HepG2 (cell line): ENCODE data around the gene SLC5A5. TPM values are rescaled to one million over a fixed set of nuclear protein-coding genes. Genes with fewer than 3 reads are reported as not detected.

Experiments used
- CREB1 ChIP-seq, 2 experiments: fragments of 450-650 bp in 1 of 2; IDR thresholded peaks; 2 replicates each; pipeline ENCODE4 v1.6.1; 2016 to 2017; ENCODE audit warnings: control low read depth in 1 of 2, mild to moderate bottlenecking in 1 of 2, missing compliant biosample characterization in 1 of 2, missing genetic modification characterization in 1 of 2
- DNMT1 ChIP-seq: sonication (generic); formaldehyde crosslinking; IDR thresholded peaks from 2 replicates; pipeline ENCODE4 v1.5.1; 2020; ENCODE audit warnings: mild to moderate bottlenecking, missing genetic modification reagents
- ERF ChIP-seq: IDR thresholded peaks from 2 replicates; pipeline ENCODE4 v1.6.1; 2018; ENCODE audit warnings: missing biosample characterization, missing genetic modification reagents
- FOXA3 ChIP-seq: IDR thresholded peaks from 2 replicates; pipeline ENCODE4 v1.6.1; 2016; ENCODE audit warnings: missing genetic modification reagents, missing compliant biosample characterization
- GABPB1 ChIP-seq: IDR thresholded peaks from 2 replicates; pipeline ENCODE4 v1.6.1; 2016; ENCODE audit warnings: mild to moderate bottlenecking, missing genetic modification reagents, moderate library complexity, missing compliant biosample characterization
- HMGXB4 ChIP-seq, 2 experiments: sonication (generic) in 1 of 2; formaldehyde crosslinking in 1 of 2; IDR thresholded peaks; 2 replicates each; pipeline versions ENCODE4 v1.4.0 to v1.6.1; 2018 to 2020; ENCODE audit warnings: missing genetic modification reagents in 2 of 2, borderline replicate concordance in 1 of 2, low read depth in 1 of 2, mild to moderate bottlenecking in 1 of 2, missing biosample characterization in 1 of 2
- HOXA3 ChIP-seq: sonication (generic); formaldehyde crosslinking; IDR thresholded peaks from 2 replicates; pipeline ENCODE4 v1.5.0; 2020; ENCODE audit warnings: missing genetic modification reagents
- PLRG1 ChIP-seq: fragments of 450-650 bp; conservative IDR thresholded peaks from 2 replicates; pipeline ENCODE4 v1.6.1; 2016
- RXRB ChIP-seq: IDR thresholded peaks from 2 replicates; pipeline ENCODE4 v1.6.1; 2016; ENCODE audit warnings: borderline replicate concordance, missing genetic modification reagents, missing compliant biosample characterization
- SAP130 ChIP-seq: IDR thresholded peaks from 2 replicates; pipeline ENCODE4 v1.6.1; 2016; ENCODE audit warnings: low read depth
- SMAD3 ChIP-seq: sonication (generic); formaldehyde crosslinking; IDR thresholded peaks from 2 replicates; pipeline ENCODE4 v1.4.0; 2020; ENCODE audit warnings: missing genetic modification reagents
- TBX2 ChIP-seq: sonication (generic); formaldehyde crosslinking; IDR thresholded peaks from 2 replicates; pipeline ENCODE4 v1.5.0; 2020; ENCODE audit warnings: missing genetic modification reagents, mild to moderate bottlenecking, borderline replicate concordance
- XRCC5 ChIP-seq: fragments of 200-400 bp; formaldehyde crosslinking; optimal IDR thresholded peaks from 2 replicates; pipeline ENCODE3; 2017; ENCODE audit warnings: mild to moderate bottlenecking, low read length
- ZBTB33 ChIP-seq: sonication (generic); formaldehyde crosslinking; IDR thresholded peaks from 2 replicates; pipeline ENCODE4 v1.4.0; 2020; ENCODE audit warnings: missing genetic modification reagents
- ZMYM2 ChIP-seq: sonication (generic); formaldehyde crosslinking; IDR thresholded peaks from 2 replicates; pipeline ENCODE4 v1.8.0; 2022; ENCODE audit warnings: mild to moderate bottlenecking, missing genetic modification reagents
- ZNF496 ChIP-seq: sonication (generic); formaldehyde crosslinking; IDR thresholded peaks from 2 replicates; pipeline ENCODE4 v1.8.1; 2023; ENCODE audit warnings: mild to moderate bottlenecking, moderate library complexity, missing genetic modification reagents; ENCODE audit not compliant: insufficient replicate concordance
- ZNF501 ChIP-seq: sonication (generic); formaldehyde crosslinking; IDR thresholded peaks from 2 replicates; pipeline ENCODE4 v1.5.1; 2020; ENCODE audit warnings: mild to moderate bottlenecking, moderate library complexity, missing genetic modification reagents
- ZNF563 ChIP-seq: sonication (generic); formaldehyde crosslinking; IDR thresholded peaks from 2 replicates; pipeline ENCODE4 v1.8.0; 2022; ENCODE audit warnings: mild to moderate bottlenecking, moderate library complexity, missing genetic modification reagents
- ZNF614 ChIP-seq: IDR thresholded peaks from 2 replicates; pipeline ENCODE4 v1.6.1; 2018; ENCODE audit warnings: missing biosample characterization, missing genetic modification reagents, inconsistent platforms, borderline replicate concordance
- ZSCAN21 ChIP-seq: sonication (generic); formaldehyde crosslinking; IDR thresholded peaks from 2 replicates; pipeline ENCODE4 v1.8.0; 2022; ENCODE audit warnings: mild to moderate bottlenecking, missing genetic modification reagents, moderate library complexity, borderline replicate concordance
- polyA plus RNA-seq, 8 experiments: library from polyadenylated mRNA; depleted of rRNA in 3 of 8; stranded (reverse) in 7 of 8; unstranded in 1 of 8; fragments of >200 nt; fragmentation: Illumina TruSeq in 4 of 8; extraction: Trizol in 4 of 8; gene quantifications; 2 replicates each; pipeline versions ENCODE4 v1.2.1 to v1.2.3, GENCODE V29; 2011 to 2016; ENCODE audit warnings: low read depth in 4 of 8, missing spikeins in 1 of 8, mixed read lengths in 1 of 8; ENCODE audit not compliant: insufficient read depth in 1 of 8
- total RNA-seq, 5 experiments: library from RNA; depleted of rRNA; stranded (reverse); fragments of >200 nt; fragmentation: Illumina TruSeq; extraction: Trizol; gene quantifications; 2 replicates each; pipeline ENCODE4 v1.2.3, GENCODE V29; 2016; ENCODE audit warnings: low read depth in 1 of 5
- TF ChIP-seq, protein P1 (sequence below): sonication (generic); formaldehyde crosslinking; IDR thresholded peaks from 2 replicates; pipeline ENCODE4 v1.4.0; 2020; ENCODE audit warnings: low read depth, missing genetic modification reagents

The SLC5A5 gene
- total and polyA plus RNA-seq, 2 of the 13 experiments (the other 11 are each of a cell fraction or from before 2014, with no cell fraction given) = not detected

DNA sequence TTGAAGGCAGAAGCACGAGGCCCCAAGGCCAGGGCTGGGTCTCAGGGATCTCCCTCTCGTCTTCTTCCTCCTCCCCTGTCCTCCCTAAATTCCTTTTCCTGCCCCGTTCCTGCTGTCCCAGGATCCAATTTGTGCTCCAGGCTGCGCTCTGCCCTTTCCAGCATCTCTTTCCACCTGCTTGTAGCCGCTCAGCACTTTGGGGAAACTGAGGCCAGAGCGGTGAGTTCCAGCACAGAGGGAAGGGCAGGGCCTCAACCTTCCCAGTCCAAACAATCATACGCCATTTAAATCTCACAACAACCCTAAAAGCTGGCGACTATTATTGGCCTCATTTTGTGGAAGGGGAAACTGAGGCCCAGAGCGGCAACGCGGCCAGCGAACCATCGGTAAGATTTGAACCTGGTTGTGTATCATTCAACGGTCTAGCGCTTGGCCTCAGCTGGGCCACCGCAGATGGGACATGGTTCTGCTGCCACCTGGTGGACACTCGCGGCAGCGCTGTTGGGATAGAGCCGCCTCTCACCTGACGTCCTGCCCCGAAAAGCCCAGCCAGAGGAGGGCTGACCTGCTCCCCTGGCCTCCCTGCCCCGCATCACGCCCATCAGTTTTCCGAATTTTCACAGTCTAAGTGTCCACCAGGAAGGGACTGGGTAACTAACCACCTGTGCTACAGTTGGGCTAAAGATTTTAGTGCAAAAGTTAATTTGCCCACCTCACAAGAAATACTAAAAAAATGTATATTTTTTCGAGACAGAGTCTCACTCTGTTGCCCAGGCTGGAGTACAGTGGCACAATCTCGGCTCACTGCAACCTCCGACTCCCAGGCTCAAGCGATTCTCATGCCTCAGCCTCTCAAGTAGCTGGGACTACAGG, 16.2 kb upstream of the SLC5A5 start (continued):
- TF ChIP-seq SMAD3 (CRISPR knock-in tag) = 0 out of 2 replicates have a peak, but pooled peaks have one; percentile 62
- TF ChIP-seq CREB1 (IDR thresholded peaks at IDR 0.05) = no peak
- no peak for TF ChIP-seq CREB1 (CRISPR knock-in tag; IDR thresholded peaks at IDR 0.05)
- TF ChIP-seq XRCC5 = peak; percentile 61
- TF ChIP-seq, protein P1, sequence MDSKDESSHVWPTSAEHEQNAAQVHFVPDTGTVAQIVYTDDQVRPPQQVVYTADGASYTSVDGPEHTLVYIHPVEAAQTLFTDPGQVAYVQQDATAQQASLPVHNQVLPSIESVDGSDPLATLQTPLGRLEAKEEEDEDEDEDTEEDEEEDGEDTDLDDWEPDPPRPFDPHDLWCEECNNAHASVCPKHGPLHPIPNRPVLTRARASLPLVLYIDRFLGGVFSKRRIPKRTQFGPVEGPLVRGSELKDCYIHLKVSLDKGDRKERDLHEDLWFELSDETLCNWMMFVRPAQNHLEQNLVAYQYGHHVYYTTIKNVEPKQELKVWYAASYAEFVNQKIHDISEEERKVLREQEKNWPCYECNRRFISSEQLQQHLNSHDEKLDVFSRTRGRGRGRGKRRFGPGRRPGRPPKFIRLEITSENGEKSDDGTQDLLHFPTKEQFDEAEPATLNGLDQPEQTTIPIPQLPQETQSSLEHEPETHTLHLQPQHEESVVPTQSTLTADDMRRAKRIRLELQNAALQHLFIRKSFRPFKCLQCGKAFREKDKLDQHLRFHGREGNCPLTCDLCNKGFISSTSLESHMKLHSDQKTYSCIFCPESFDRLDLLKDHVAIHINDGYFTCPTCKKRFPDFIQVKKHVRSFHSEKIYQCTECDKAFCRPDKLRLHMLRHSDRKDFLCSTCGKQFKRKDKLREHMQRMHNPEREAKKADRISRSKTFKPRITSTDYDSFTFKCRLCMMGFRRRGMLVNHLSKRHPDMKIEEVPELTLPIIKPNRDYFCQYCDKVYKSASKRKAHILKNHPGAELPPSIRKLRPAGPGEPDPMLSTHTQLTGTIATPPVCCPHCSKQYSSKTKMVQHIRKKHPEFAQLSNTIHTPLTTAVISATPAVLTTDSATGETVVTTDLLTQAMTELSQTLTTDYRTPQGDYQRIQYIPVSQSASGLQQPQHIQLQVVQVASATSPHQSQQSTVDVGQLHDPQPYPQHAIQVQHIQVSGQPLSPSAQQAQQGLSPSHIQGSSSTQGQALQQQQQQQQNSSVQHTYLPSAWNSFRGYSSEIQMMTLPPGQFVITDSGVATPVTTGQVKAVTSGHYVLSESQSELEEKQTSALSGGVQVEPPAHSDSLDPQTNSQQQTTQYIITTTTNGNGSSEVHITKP = no peak
- no peak for TF ChIP-seq ZBTB33 (CRISPR knock-in tag)
- TF ChIP-seq DNMT1 (CRISPR knock-in tag) = 0 out of 2 replicates have a peak, but pooled peaks have one; percentile 35
- TF ChIP-seq ZMYM2 (CRISPR knock-in tag) = 0 out of 2 replicates have a peak, but pooled peaks have one; percentile 32
- 0 out of 2 replicates have a peak, but pooled peaks have one; percentile 21 for TF ChIP-seq ZNF614 (CRISPR knock-in tag)
- peak; percentile 50; the same call in 1 of the 2 replicates for TF ChIP-seq HOXA3 (CRISPR knock-in tag)
- peak; percentile 38; the same call in 1 of the 2 replicates for TF ChIP-seq ZNF501 (CRISPR knock-in tag)
- TF ChIP-seq SAP130 (CRISPR knock-in tag) = peak; percentile 44; the same call in 1 of the 2 replicates
- peak; percentile 48 to 66; a peak in 3 of 4 replicates for TF ChIP-seq HMGXB4 (CRISPR knock-in tag; IDR thresholded peaks at IDR 0.05; ENCODE audit: borderline replicate concordance in 1 of 2, low read depth in 1 of 2)
- TF ChIP-seq FOXA3 (CRISPR knock-in tag) = 0 out of 2 replicates have a peak, but pooled peaks have one; percentile 7
- TF ChIP-seq TBX2 (CRISPR knock-in tag) = no peak
- peak; percentile 30; the same call in 1 of the 2 replicates for TF ChIP-seq GABPB1 (CRISPR knock-in tag)
- 0 out of 2 replicates have a peak, but pooled peaks have one; percentile 46 for TF ChIP-seq ZSCAN21 (CRISPR knock-in tag)
- TF ChIP-seq RXRB (CRISPR knock-in tag) = peak; percentile 54; the same call in 1 of the 2 replicates
- TF ChIP-seq PLRG1 = no peak
- peak; percentile 65; the same call in 1 of the 2 replicates for TF ChIP-seq ERF (CRISPR knock-in tag)
- no peak for TF ChIP-seq ZNF496 (CRISPR knock-in tag)
- TF ChIP-seq ZNF563 (CRISPR knock-in tag) = no peak
